Measurements from ENCODE around the gene ABCA13. TPM values are rescaled to one million over a fixed set of nuclear protein-coding genes. Genes with fewer than 3 reads are reported as not detected.

Gene ABCA13
- total RNA-seq, 4 donors from 2014 or later, result 0.38 to 9.8 (median 4.9) TPM

DNA sequence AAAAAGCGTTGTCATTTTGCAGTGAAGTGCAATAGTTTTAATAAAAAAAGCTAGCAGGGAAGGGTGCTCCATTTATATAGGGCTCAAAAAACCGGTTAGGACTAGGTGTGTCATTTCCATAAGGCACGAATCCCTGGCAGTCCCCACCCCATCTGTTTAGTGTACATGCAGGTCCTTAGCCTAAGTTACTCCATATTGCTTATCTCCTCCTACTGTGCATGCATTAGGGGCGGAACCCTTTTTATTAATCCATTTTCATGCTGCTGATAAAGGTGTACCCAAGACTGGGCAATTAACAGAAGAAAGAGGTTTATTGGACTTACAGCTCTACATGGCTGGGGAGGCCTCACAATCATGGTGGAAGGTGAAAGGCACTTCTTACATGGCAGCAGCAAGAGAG lies 301.4 kb downstream of the ABCA13 start:
- Histone ChIP-seq H3K27ac (no peak overlapping the region), H3K27me3 (no peaks in the 10 kb centered on the region), H3K36me3 (no peaks in the 10 kb centered on the region), H3K4me3 (no peak overlapping the region), H3K4me1 (no peaks in the 10 kb centered on the region), H3K9me3 (no peaks in the 10 kb centered on the region)
- no peak for TF ChIP-seq POLR2A (IDR thresholded peaks at IDR 0.05)
- TF ChIP-seq, protein P1, sequence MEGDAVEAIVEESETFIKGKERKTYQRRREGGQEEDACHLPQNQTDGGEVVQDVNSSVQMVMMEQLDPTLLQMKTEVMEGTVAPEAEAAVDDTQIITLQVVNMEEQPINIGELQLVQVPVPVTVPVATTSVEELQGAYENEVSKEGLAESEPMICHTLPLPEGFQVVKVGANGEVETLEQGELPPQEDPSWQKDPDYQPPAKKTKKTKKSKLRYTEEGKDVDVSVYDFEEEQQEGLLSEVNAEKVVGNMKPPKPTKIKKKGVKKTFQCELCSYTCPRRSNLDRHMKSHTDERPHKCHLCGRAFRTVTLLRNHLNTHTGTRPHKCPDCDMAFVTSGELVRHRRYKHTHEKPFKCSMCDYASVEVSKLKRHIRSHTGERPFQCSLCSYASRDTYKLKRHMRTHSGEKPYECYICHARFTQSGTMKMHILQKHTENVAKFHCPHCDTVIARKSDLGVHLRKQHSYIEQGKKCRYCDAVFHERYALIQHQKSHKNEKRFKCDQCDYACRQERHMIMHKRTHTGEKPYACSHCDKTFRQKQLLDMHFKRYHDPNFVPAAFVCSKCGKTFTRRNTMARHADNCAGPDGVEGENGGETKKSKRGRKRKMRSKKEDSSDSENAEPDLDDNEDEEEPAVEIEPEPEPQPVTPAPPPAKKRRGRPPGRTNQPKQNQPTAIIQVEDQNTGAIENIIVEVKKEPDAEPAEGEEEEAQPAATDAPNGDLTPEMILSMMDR (IDR thresholded peaks at IDR 0.05), result no peak
- 73 to 86% methylated on average over 4 of the region's 4 CpGs for WGBS, 2 donors
- intact Hi-C loops (cut with DNase I), result no loop called here
- DNase-seq, result no peak

DNA sequence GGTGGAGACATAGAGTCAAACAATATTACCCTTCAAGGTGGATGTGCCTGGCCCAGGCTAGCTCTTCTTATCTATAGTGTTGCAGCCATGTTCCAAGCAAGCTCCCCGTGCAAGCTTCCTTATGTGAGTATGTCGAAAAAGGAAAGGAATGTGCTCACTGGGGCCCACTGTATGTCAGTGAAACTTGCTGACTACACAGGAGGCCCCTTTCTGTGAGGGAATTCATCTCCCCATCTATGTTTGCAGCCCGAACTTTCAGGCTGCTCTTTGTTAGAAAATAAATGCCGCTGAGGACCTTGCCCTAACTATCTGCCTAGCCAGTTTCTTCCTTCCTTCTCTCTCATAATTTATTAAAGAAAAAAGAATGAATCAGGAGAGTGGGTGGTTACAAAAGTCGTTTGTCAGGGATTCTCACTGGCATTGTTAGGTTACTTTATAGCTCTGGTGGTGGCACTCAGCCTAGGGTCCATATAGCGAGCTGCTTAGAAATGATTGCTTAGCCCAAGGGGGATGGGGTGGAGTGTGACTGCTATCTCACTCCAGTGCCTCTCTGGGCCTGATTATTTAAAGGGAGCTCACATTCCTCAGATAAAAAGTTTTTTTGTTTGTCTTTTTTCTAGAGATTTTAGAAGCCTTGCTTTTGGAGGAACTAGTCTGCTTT lies 302.1 kb downstream of the ABCA13 start:
- no peak for TF ChIP-seq POLR2A (IDR thresholded peaks at IDR 0.05)
- TF ChIP-seq, protein P1 (IDR thresholded peaks at IDR 0.05), result no peak
- Histone ChIP-seq H3K4me1 (no peaks in the 10 kb centered on the region), H3K36me3 (no peaks in the 10 kb centered on the region), H3K27ac (no peak overlapping the region), H3K9me3 (no peaks in the 10 kb centered on the region), H3K27me3 (no peaks in the 10 kb centered on the region), H3K4me3 (no peak overlapping the region)
- DNase-seq, result no peak
- intact Hi-C loops (cut with DNase I), result no loop called here
- 61 to 68% methylated on average over 6 of the region's 6 CpGs for WGBS, 2 donors

DNA sequence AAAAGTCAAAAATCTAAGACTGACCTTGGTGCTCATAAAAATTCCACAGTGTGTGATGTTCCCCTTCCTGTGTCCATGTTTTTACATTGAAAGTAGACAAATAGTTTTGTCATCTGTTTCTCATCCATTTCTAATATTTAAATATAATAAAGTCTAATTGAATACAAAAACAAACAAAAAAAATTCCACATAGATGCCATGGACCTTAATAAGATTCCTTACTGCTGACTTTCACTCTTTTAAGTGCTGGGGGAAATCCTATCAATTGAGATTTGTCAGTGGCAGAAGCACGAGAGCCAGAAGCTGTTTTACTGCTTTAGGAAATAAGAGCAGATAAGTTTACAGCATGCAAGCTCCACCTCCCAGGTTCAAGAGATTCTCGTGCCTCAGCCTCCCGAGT lies 310.0 kb downstream of the ABCA13 start:
- Histone ChIP-seq H3K27me3 (no peaks in the 10 kb centered on the region), H3K9me3 (no peaks in the 10 kb centered on the region), H3K27ac (no peak overlapping the region), H3K4me3 (no peak overlapping the region), H3K4me1 (no peaks in the 10 kb centered on the region), H3K36me3 (no peaks in the 10 kb centered on the region)
- DNase-seq, result no peak
- intact Hi-C loops (cut with DNase I), result no loop called here
- 53 to 73% methylated on average over 1 to 3 of the region's 3 CpGs for WGBS, 2 donors
- TF ChIP-seq POLR2A (IDR thresholded peaks at IDR 0.05), result no peak
- TF ChIP-seq, protein P1 (IDR thresholded peaks at IDR 0.05), result no peak

DNA sequence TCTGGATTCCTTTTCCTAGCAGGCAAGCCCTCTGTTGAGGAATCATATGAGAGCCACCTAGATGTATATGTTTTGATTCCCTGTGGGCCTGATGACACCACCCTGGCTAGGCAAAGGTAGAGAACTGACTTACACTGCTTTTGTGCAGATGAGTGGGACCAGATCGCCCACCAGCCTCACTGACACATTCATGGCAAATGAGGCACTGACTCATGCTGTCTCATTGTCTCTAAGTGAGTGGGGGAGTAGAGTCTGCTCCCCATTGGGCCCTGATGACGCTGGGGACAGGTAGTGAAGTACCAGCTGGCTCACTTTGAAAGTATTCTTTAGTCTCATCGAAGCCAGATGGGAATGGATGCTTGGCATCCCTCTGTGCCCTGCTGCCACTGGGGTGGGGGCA lies 326.3 kb downstream of the ABCA13 start:
- no peak for TF ChIP-seq POLR2A (IDR thresholded peaks at IDR 0.05)
- TF ChIP-seq, protein P1 (IDR thresholded peaks at IDR 0.05), result no peak
- Histone ChIP-seq H3K27me3 (no peaks in the 10 kb centered on the region), H3K4me1 (no peaks in the 10 kb centered on the region), H3K4me3 (no peak overlapping the region), H3K36me3 (no peaks in the 10 kb centered on the region), H3K27ac (no peak overlapping the region), H3K9me3 (no peaks in the 10 kb centered on the region)
- intact Hi-C loops (cut with DNase I), result no loop called here
- 66 to 75% methylated on average over 2 to 3 of the region's 3 CpGs for WGBS, 2 donors
- DNase-seq, result no peak

DNA sequence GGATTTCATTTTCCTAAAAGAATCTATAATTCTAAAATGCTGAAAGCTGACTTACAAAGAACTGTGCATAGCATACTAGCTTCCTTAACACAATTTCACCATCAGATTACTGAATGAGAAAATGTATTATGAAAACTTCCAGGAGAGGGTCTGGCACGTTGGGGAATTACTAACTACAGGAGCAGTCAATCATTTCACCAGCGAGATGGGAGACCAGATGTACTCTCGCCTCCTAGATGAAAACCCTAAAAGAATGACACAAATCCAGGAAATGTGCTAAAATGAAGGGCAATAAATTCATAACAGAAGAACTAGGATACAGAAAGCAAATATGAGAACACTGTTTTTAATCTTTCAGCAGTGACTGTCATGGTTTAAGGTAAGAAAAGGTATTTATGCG lies 330.8 kb downstream of the ABCA13 start:
- intact Hi-C loops (cut with DNase I), result no loop called here
- TF ChIP-seq, protein P1 (IDR thresholded peaks at IDR 0.05), result no peak
- TF ChIP-seq POLR2A (IDR thresholded peaks at IDR 0.05), result no peak
- H3K36me3 ChIP-seq, result no peaks in the 10 kb centered on the region
- 72 to 81% methylated on average over 4 of the region's 4 CpGs for WGBS, 2 donors
- H3K4me3 ChIP-seq, result no peak overlapping the region
- H3K9me3 ChIP-seq, result no peaks in the 10 kb centered on the region
- no peaks in the 10 kb centered on the region for H3K4me1 ChIP-seq
- H3K27ac ChIP-seq, result no peak overlapping the region
- DNase-seq, result no peak
- no peaks in the 10 kb centered on the region for H3K27me3 ChIP-seq
